ENCODE data around the gene FREY1.

GRCh38 chr11:45889966-45890365 lies 17.1 kb downstream of the FREY1 start:
- TF ChIP-seq POLR2AphosphoS5 (IDR thresholded peaks at IDR 0.05): no peak
- no peak for TF ChIP-seq POLR2A (IDR thresholded peaks at IDR 0.05)
- TF ChIP-seq CTCF (IDR thresholded peaks at IDR 0.05): no peak

All from stomach (tissue), 4 donors.